Measurements from ENCODE around the gene RAB44.

- TF ChIP-seq CTCF (IDR thresholded peaks at IDR 0.05) (no peak), POLR2A (IDR thresholded peaks at IDR 0.05) (no peak)
Observed at GRCh38 chr6:36779227-36779626, 81.6 kb downstream of the RAB44 start.

Measured in lower leg skin (tissue), 3 donors.